A549 (cell line): ENCODE data around the gene C20orf141. TPM values are rescaled to one million over a fixed set of nuclear protein-coding genes. Genes with fewer than 3 reads are reported as not detected.
A peak's percentile ranks its signal among the peaks of the same experiment; 100 is the strongest.
"Not testable (repeated sequence)": the region's sequence is repeated elsewhere in the genome, so short reads cannot be mapped to it uniquely, and the experiment has no call there.

Experiments
- ATAC-seq, 2 experiments: fragments of 200-7000 bp in 1 of 2; fragments of >200 bp in 1 of 2; cut with Nextera tagmentation in 1 of 2; cut with Tn5 transposase in 1 of 2; 3 replicates each; pipeline versions ENCODE4 v1.8.0 to v1.9.1; 2018 to 2020; ENCODE audit warnings: mild to moderate bottlenecking in 1 of 2, moderate library complexity in 1 of 2
- CTCF ChIA-PET: fragments of 300-600 bp; sonication (Branson Sonifier 250); formaldehyde crosslinking; extraction: SDS; loops from one replicate; lab custom pipeline; 2021; ENCODE audit warnings: antibody characterized with exemption, inconsistent platforms; lab: Yijun Ruan, JAX
- POLR2A ChIA-PET: fragments of 350-600 bp; formaldehyde crosslinking; extraction: SDS; loops from one replicate; lab custom pipeline; 2021; ENCODE audit warnings: antibody characterized with exemption, inconsistent platforms; lab: Yijun Ruan, JAX
- DNase-seq, 2 experiments: peaks; one replicate each; pipeline versions ENCODE4 v3.0.0 to v3.0.0-alpha.2; 2011 to 2016; ENCODE audit warnings: low read depth in 1 of 2, low spot score in 1 of 2
- FAIRE-seq: peaks from 2 replicates; lab custom pipeline; 2011; peaks lifted over from hg19 to GRCh38; lab: Jason Lieb, UNC
- H3K27ac ChIP-seq, 2 experiments: fragments of >200 bp; sonication (Bioruptor Twin); formaldehyde crosslinking; 3 replicates each; pipeline ENCODE4 v1.5.1; 2016 to 2017
- H3K4me1 ChIP-seq: fragments of >200 bp; sonication (Bioruptor Twin); formaldehyde crosslinking; 3 replicates; pipeline ENCODE4 v1.6.1; 2016
- H3K4me2 ChIP-seq: fragments of >200 bp; sonication (Bioruptor Twin); formaldehyde crosslinking; 3 replicates; pipeline ENCODE4 v1.6.1; 2016
- H3K4me3 ChIP-seq: fragments of >200 bp; sonication (Bioruptor Twin); formaldehyde crosslinking; 3 replicates; pipeline ENCODE4 v1.5.1; 2016
- H3K9me3 ChIP-seq: fragments of >200 bp; sonication (Bioruptor Twin); formaldehyde crosslinking; 3 replicates; pipeline ENCODE4 v1.6.1; 2016
- BHLHE40 ChIP-seq: IDR thresholded peaks from 2 replicates; pipeline ENCODE4 v1.6.1; 2012; ENCODE audit warnings: low read depth, low read length, inconsistent platforms
- CBX8 ChIP-seq: fragments of 200-600 bp; sonication (generic); IDR thresholded peaks from 2 replicates; pipeline ENCODE4 v1.6.1; 2016
- CEBPB ChIP-seq, 2 experiments: fragments of >200 bp in 1 of 2; sonication (Bioruptor Twin) in 1 of 2; formaldehyde crosslinking in 1 of 2; IDR thresholded peaks; 2 replicates each; pipeline ENCODE4 v1.6.1; 2012 to 2016
- EHMT2 ChIP-seq: fragments of 200-600 bp; sonication (generic); IDR thresholded peaks from 2 replicates; pipeline ENCODE4 v1.6.1; 2016; ENCODE audit warnings: antibody characterized with exemption, low read depth, mild to moderate bottlenecking, moderate library complexity
- EP300 ChIP-seq, 2 experiments: fragments of >200 bp; sonication (Bioruptor Twin); formaldehyde crosslinking; IDR thresholded peaks; 2 replicates in 1 of 2; 3 replicates in 1 of 2; pipeline ENCODE4 v1.6.1; 2016 to 2017
- FOSB ChIP-seq: fragments of 250-450 bp; sonication (Bioruptor Pico); IDR thresholded peaks from 2 replicates; pipeline ENCODE4 v1.5.0; 2020; ENCODE audit warnings: mild to moderate bottlenecking, moderate library complexity
- HDAC2 ChIP-seq: fragments of 200-600 bp; sonication (generic); IDR thresholded peaks from 2 replicates; pipeline ENCODE4 v1.6.1; 2016
- HEYL ChIP-seq: fragments of 250-450 bp; sonication (Bioruptor Pico); IDR thresholded peaks from 2 replicates; pipeline ENCODE4 v1.8.0; 2021; ENCODE audit warnings: mild to moderate bottlenecking, moderate library complexity
- HMGXB4 ChIP-seq: fragments of 250-450 bp; sonication (Bioruptor Pico); IDR thresholded peaks from 2 replicates; pipeline ENCODE4 v1.5.0; 2021; ENCODE audit warnings: mild to moderate bottlenecking, moderate library complexity, borderline replicate concordance
- JUNB ChIP-seq: fragments of >200 bp; sonication (Bioruptor Twin); formaldehyde crosslinking; IDR thresholded peaks from 2 replicates; pipeline ENCODE4 v1.6.1; 2016
- KDM1A ChIP-seq: fragments of 200-600 bp; sonication (generic); IDR thresholded peaks from 2 replicates; pipeline ENCODE4 v1.6.1; 2016; ENCODE audit warnings: low read depth, mild to moderate bottlenecking
- NFE2L2 ChIP-seq: fragments of 150-350 bp; conservative IDR thresholded peaks from 2 replicates; pipeline ENCODE4 v1.6.1; 2014; ENCODE audit warnings: low read length
- NPAS2 ChIP-seq: fragments of 250-450 bp; sonication (Bioruptor Pico); IDR thresholded peaks from 2 replicates; pipeline ENCODE4 v1.8.0; 2022; ENCODE audit warnings: mild to moderate bottlenecking, moderate library complexity, borderline replicate concordance
- PHF8 ChIP-seq: fragments of 200-600 bp; sonication (generic); IDR thresholded peaks from 2 replicates; pipeline ENCODE4 v1.6.1; 2016; ENCODE audit warnings: low read depth, mild to moderate bottlenecking, antibody characterized with exemption, moderate library complexity, borderline replicate concordance
- POLR2AphosphoS2 ChIP-seq: conservative IDR thresholded peaks from 2 replicates; pipeline ENCODE4 v1.6.1; 2012; ENCODE audit warnings: low read length, improper control_type of control experiment, inconsistent platforms
- RAD21 ChIP-seq, 2 experiments: fragments of >200 bp in 1 of 2; sonication (Bioruptor Twin) in 1 of 2; formaldehyde crosslinking in 1 of 2; IDR thresholded peaks in 1 of 2; conservative IDR thresholded peaks in 1 of 2; 2 replicates in 1 of 2; 3 replicates in 1 of 2; pipeline ENCODE4 v1.6.1; 2012 to 2018; ENCODE audit warnings: inconsistent platforms in 1 of 2
- RCOR1 ChIP-seq: fragments of 150-350 bp; IDR thresholded peaks from 2 replicates; pipeline ENCODE4 v1.6.1; 2014; ENCODE audit warnings: antibody characterized with exemption, low read length, low read depth
- RFX5 ChIP-seq: fragments of 450-650 bp; IDR thresholded peaks from 2 replicates; pipeline ENCODE4 v1.7.1; 2014; ENCODE audit warnings: antibody characterized with exemption, mild to moderate bottlenecking, moderate library complexity
- TP53 ChIP-seq: fragments of 250-450 bp; sonication (Bioruptor Pico); IDR thresholded peaks from 2 replicates; pipeline ENCODE4 v1.5.0; 2021; ENCODE audit warnings: mild to moderate bottlenecking, moderate library complexity
- ZSCAN20 ChIP-seq: fragments of 250-450 bp; sonication (Bioruptor Pico); IDR thresholded peaks from 2 replicates; pipeline ENCODE4 v1.8.0; 2022; ENCODE audit warnings: mild to moderate bottlenecking, moderate library complexity
- WGBS: methylation state at CpG from one replicate; pipeline ENCODE4 v1.1.6; 2017; ENCODE audit errors: missing lambda C conversion rate; 5-methylcytosine and 5-hydroxymethylcytosine counted together
- polyA minus RNA-seq: library from RNA; depleted of rRNA, polyadenylated mRNA; stranded (reverse); fragments of >200 nt; gene quantifications from 2 replicates; pipeline ENCODE4 v1.2.3, GENCODE V29; 2011; rRNA and poly(A)+ RNA removed
- polyA plus RNA-seq, 4 experiments: library from polyadenylated mRNA; depleted of rRNA in 3 of 4; stranded (reverse); fragments of >200 nt; fragmentation: RNase III in 1 of 4; extraction: RNeasy Plus Mini Kit Qiagen cat#74134 plus additional on column Dnase treatment in 1 of 4; gene quantifications; 2 replicates in 3 of 4; 3 replicates in 1 of 4; pipeline ENCODE4 v1.2.3, GENCODE V29; 2011 to 2017
- TF ChIP-seq, protein P1 (sequence below): fragments of >200 bp; sonication (Bioruptor Twin); formaldehyde crosslinking; IDR thresholded peaks from 2 replicates; pipeline ENCODE4 v1.6.1; 2016

Gene C20orf141
- polyA plus RNA-seq (2011; rRNA removed) = 0.16 and 0.24 TPM in 2 replicates
- 0.23 TPM in 1 of 2 replicates, not detected in the other for polyA plus RNA-seq (2012; cell fraction: cytosol; rRNA removed)
- 0.21 and 0.58 TPM in 2 replicates for polyA plus RNA-seq (2012; cell fraction: nucleus; rRNA removed)
- 0.29 to 0.56 TPM (median 0.54 TPM) in 3 replicates for polyA plus RNA-seq (2017; fragmentation: RNase III; extraction: RNeasy Plus Mini Kit Qiagen cat#74134 plus additional on column Dnase treatment)
- polyA minus RNA-seq = 0.54 and 1.5 TPM in 2 replicates

DNA sequence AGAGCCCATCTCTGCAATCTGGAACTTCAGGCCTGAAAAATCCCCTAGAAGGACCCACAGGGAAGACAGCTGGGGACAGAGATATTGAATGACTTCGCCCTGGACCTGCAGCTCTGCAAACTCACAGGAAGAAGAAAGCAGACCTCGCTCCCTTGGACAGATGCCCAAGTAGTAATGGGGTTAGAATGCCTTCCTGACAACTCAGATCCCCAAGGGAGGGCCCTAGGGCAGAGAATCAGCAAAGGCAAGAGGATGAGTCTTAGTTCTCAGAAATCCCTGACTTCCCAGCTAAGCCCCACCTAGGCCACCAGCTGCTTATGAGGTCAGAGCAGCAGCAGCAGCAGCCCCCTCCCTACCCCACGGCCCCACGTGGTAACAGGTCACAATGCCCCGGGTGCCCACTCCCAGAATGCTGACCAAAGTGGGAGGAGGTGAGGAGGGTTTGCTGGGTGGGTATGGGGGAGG lies at the start of gene C20orf141:
TSS of gene C20orf141 (plus strand) at position 401 of the 465 bp plus-strand sequence. CDS start 198 bp downstream, outside the sequence.
- ATAC-seq = peak; percentile 80 to 88
- H3K4me3 ChIP-seq = no peak within 1 kb of the TSS
- H3K27ac ChIP-seq = peak within 1 kb of the TSS; percentile 29 to 71; a peak in 5 of 6 replicates
- 13% methylated on average over 5 of the region's 5 CpGs for WGBS
- peaks cover 24% of the 10 kb centered on the region for H3K9me3 ChIP-seq
- no peak for FAIRE-seq
- ChIA-PET CTCF (interaction anchor here (1.0 to 1.6 kb wide), 7 partner anchors 10 to 58 kb away, joined by 3 to 6 read pairs (median 3); no protein-coding TSS in a partner anchor), POLR2A (interaction anchor here (0.7 kb wide), 1 partner anchor 25 kb away, joined by 4 read pairs; no protein-coding TSS in a partner anchor)
- H3K4me2 ChIP-seq = peak within 1 kb of the TSS; percentile 66
- H3K4me1 ChIP-seq = peaks cover 20% of the 10 kb centered on the region
- peak; percentile 59 to 82 for DNase-seq
- 0 out of 2 replicates have a peak, but pooled peaks have one; percentile 36 for TF ChIP-seq JUNB
- peak in 1 of 2 experiments; percentile 44; a peak in 1 of 5 replicates for TF ChIP-seq EP300 (IDR thresholded peaks at IDR 0.05)
- TF ChIP-seq FOSB = no peak

DNA sequence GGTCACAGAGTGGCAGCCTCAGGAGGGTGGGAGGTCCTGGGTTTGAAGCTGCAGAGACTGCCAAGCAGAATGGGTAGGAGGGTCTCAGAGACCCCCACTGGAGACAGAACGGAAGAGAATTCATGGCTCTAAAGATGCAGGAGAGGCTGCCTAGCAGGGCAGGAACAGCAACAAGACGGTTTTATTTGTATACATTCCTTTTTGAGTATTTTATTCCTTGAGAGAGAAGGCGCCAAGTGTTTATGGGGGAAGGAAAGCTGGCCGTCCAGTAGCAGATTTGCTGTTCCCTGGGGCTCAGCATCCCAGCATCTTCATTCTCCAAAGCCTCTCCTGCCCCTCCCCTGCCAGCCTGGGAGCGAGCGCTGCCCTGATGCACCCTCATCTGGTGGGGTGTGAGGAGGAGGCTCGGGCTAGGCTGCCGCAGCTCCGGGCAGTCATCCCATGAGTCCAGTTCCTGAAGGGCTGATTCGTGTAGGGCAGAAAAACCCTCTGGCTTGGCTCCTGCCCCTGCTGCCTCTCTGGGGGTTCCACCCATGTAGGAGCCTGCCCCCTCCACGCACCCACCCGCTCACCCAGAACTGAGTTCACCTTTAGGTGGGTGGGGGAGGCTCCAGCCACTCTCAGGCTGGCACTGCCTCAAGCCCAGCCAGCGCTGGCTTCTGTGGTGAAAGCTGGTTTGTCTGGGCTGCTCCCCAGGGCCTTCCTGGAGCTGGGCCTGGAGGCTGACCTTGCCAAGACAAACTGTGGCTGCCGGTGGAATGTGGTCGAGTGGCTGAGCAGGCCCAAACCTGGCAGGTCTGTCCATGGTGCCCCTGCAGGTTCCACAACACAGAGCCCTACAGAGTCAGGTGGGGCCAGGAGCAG lies 46.8 kb upstream of the C20orf141 start:
- POLR2A ChIA-PET = no interaction called here
- no peak for TF ChIP-seq HEYL (CRISPR knock-in tag)
- TF ChIP-seq JUNB = no peak
- DNase-seq (no peak), ATAC-seq (peak; percentile 36 to 52; a peak in 3 of 6 replicates), FAIRE-seq (no peak)
- 54% methylated on average over 11 of the region's 15 CpGs for WGBS
- H3K4me1 ChIP-seq = no peaks in the 10 kb centered on the region
- H3K9me3 ChIP-seq = no peaks in the 10 kb centered on the region
- H3K4me3 ChIP-seq = no peak overlapping the region
- H3K27ac ChIP-seq = no peak overlapping the region
- CTCF ChIA-PET = interaction anchor here (0.8 to 10.7 kb wide), 4 partner anchors 13 to 84 kb away, joined by 3 to 103 read pairs (median 8); no protein-coding TSS in a partner anchor
- H3K4me2 ChIP-seq = no peak overlapping the region

DNA sequence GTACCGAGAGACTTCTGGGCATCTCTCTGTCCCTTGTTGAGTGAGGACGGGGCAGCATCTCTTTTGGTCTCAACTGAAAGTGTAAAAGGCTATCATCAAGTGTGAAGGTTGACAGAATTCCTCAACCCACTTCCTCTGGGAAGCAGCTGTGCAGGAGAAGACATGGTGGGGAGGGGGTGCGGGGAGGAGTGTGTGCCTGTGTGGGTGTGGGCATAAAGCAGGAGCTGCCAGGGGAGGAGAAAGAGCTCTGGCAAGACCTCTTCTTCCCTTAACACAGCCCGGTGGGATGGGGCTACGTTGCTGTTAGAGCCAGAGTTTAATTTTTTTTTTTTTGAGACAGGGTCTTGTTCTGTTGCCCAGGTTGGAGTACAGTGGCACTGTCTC lies 46.2 kb upstream of the C20orf141 start:
- Histone ChIP-seq H3K9me3 (no peaks in the 10 kb centered on the region), H3K4me1 (no peaks in the 10 kb centered on the region), H3K4me3 (no peak overlapping the region), H3K4me2 (no peak overlapping the region), H3K27ac (no peak overlapping the region)
- ChIA-PET POLR2A (no interaction called here), CTCF (interaction anchor here (1.5 to 10.7 kb wide), 3 partner anchors 14 to 83 kb away, joined by 4 to 103 read pairs (median 13); no protein-coding TSS in a partner anchor)
- no peak for DNase-seq
- no peak for FAIRE-seq
- peak in 1 of 2 experiments; percentile 14; a peak in 1 of 6 replicates for ATAC-seq
- no peak for TF ChIP-seq RCOR1
- TF ChIP-seq EHMT2 = no peak
- no peak for TF ChIP-seq NPAS2 (CRISPR knock-in tag)
- no peak for TF ChIP-seq CEBPB (IDR thresholded peaks at IDR 0.05)
- TF ChIP-seq HMGXB4 (CRISPR knock-in tag) = no peak
- TF ChIP-seq RFX5 = no peak
- TF ChIP-seq NFE2L2 = no peak
- no peak for TF ChIP-seq HDAC2
- TF ChIP-seq, protein P1, sequence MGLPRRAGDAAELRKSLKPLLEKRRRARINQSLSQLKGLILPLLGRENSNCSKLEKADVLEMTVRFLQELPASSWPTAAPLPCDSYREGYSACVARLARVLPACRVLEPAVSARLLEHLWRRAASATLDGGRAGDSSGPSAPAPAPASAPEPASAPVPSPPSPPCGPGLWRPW = no peak
- TF ChIP-seq PHF8 = no peak
- no peak for TF ChIP-seq JUNB
- no peak for TF ChIP-seq POLR2AphosphoS2
- TF ChIP-seq KDM1A = no peak
- TF ChIP-seq ZSCAN20 = no peak
- TF ChIP-seq CBX8 = no peak
- TF ChIP-seq TP53 (CRISPR knock-in tag) = no peak
- TF ChIP-seq BHLHE40 = no peak
- no peak for TF ChIP-seq RAD21 (conservative IDR thresholded peaks at IDR 0.05 in 1 of 2, IDR thresholded peaks at IDR 0.05 in 1 of 2)
- 59% methylated on average over 5 of the region's 5 CpGs for WGBS

GRCh38 chr20:2770091-2770490 lies 44.7 kb upstream of the C20orf141 start:
- ATAC-seq, H3K4me1 ChIP-seq, POLR2A ChIA-PET, H3K9me3 ChIP-seq, H3K4me2 ChIP-seq, FAIRE-seq, H3K27ac ChIP-seq, DNase-seq, H3K4me3 ChIP-seq: not testable (repeated sequence)
- WGBS = 68% methylated on average over 12 of the region's 12 CpGs
- CTCF ChIA-PET = interaction anchor here (0.8 to 10.7 kb wide), 3 partner anchors 10 to 231 kb away, joined by 3 to 103 read pairs (median 3); no protein-coding TSS in a partner anchor
